ENCODE measurements around the gene PDS5A. TPM values are rescaled to one million over a fixed set of nuclear protein-coding genes. Genes with fewer than 3 reads are reported as not detected.

Gene PDS5A
- total and polyA plus RNA-seq, 9 of the 15 experiments (the other 6 are each of a cell fraction or from before 2014, with no cell fraction given): 16.4 to 85.4 (median 70.0) TPM

DNA sequence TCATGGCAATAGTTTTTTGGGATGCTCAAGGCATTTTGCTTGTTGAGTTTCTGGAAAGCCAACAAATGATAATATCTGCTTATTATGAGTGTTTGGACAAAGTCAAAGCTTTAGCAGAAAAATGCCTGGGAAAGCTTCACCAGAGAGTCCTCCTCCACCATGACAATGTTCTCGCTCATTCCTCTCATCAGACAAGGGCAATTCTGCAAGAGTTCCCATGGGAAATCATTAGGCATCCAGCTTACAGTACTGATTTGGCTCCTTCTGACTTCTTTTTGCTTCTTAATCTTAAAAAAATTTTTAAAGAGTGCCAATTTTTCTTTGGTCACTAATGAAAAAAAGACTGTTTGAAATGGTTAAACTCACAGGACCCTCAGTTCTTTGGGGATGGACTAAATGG, 143.4 kb downstream of the PDS5A start:
- no peak for FAIRE-seq
- no peak overlapping the region for H2AFZ ChIP-seq (ENCODE audit: low read depth, low read length)
- ChIA-PET POLR2A (interaction anchor here (1.1 kb wide), 1 partner anchor 10 kb away, joined by 3 read pairs; no protein-coding TSS in a partner anchor), CTCF (ENCODE audit: low intra/inter-chr PET ratio) (no interaction called here)
- whole genome bisulfite sequencing (ENCODE audit: insufficient coverage, low coverage, missing lambda C conversion rate): 86% methylated on average over 1 of the region's 1 CpG
- H3K4me3 ChIP-seq: no peak overlapping the region
- H3K9ac ChIP-seq (ENCODE audit: insufficient read depth in 1 of 2, low read depth in 2 of 2, low read length in 2 of 2): no peak overlapping the region
- no TSS peak for BruUV-seq (replicated peaks)
- ATAC-seq: no peak
- TF ChIP-seq TBL1XR1 (IDR thresholded peaks at IDR 0.05; ENCODE audit: low read length in 2 of 2) (no peak), ZNF239 (CRISPR knock-in tag; IDR thresholded peaks at IDR 0.05) (no peak), MYBL2 (IDR thresholded peaks at IDR 0.05; ENCODE audit: low read depth) (no peak), MYBL2 (CRISPR knock-in tag; IDR thresholded peaks at IDR 0.05; ENCODE audit: borderline replicate concordance) (no peak), STAG1 (CRISPR knock-in tag; IDR thresholded peaks at IDR 0.05; ENCODE audit: borderline replicate concordance) (no peak), MTA3 (IDR thresholded peaks at IDR 0.05; ENCODE audit: borderline replicate concordance) (no peak), EP300 (IDR thresholded peaks at IDR 0.05; ENCODE audit: low read length) (no peak), THRAP3 (IDR thresholded peaks at IDR 0.05; ENCODE audit: borderline replicate concordance) (no peak), KAT7 (CRISPR knock-in tag; IDR thresholded peaks at IDR 0.05; ENCODE audit: borderline replicate concordance) (no peak), SNIP1 (IDR thresholded peaks at IDR 0.05; ENCODE audit: low read depth) (no peak), ZNF431 (CRISPR knock-in tag; IDR thresholded peaks at IDR 0.05) (no peak), PHF21A (IDR thresholded peaks at IDR 0.05; ENCODE audit: borderline replicate concordance, low read depth) (no peak), ZC3H11A (IDR thresholded peaks at IDR 0.05; ENCODE audit: low read depth, low read length) (no peak), MTA1 (IDR thresholded peaks at IDR 0.05; ENCODE audit: borderline replicate concordance) (no peak)
- TF ChIP-seq, protein P1, sequence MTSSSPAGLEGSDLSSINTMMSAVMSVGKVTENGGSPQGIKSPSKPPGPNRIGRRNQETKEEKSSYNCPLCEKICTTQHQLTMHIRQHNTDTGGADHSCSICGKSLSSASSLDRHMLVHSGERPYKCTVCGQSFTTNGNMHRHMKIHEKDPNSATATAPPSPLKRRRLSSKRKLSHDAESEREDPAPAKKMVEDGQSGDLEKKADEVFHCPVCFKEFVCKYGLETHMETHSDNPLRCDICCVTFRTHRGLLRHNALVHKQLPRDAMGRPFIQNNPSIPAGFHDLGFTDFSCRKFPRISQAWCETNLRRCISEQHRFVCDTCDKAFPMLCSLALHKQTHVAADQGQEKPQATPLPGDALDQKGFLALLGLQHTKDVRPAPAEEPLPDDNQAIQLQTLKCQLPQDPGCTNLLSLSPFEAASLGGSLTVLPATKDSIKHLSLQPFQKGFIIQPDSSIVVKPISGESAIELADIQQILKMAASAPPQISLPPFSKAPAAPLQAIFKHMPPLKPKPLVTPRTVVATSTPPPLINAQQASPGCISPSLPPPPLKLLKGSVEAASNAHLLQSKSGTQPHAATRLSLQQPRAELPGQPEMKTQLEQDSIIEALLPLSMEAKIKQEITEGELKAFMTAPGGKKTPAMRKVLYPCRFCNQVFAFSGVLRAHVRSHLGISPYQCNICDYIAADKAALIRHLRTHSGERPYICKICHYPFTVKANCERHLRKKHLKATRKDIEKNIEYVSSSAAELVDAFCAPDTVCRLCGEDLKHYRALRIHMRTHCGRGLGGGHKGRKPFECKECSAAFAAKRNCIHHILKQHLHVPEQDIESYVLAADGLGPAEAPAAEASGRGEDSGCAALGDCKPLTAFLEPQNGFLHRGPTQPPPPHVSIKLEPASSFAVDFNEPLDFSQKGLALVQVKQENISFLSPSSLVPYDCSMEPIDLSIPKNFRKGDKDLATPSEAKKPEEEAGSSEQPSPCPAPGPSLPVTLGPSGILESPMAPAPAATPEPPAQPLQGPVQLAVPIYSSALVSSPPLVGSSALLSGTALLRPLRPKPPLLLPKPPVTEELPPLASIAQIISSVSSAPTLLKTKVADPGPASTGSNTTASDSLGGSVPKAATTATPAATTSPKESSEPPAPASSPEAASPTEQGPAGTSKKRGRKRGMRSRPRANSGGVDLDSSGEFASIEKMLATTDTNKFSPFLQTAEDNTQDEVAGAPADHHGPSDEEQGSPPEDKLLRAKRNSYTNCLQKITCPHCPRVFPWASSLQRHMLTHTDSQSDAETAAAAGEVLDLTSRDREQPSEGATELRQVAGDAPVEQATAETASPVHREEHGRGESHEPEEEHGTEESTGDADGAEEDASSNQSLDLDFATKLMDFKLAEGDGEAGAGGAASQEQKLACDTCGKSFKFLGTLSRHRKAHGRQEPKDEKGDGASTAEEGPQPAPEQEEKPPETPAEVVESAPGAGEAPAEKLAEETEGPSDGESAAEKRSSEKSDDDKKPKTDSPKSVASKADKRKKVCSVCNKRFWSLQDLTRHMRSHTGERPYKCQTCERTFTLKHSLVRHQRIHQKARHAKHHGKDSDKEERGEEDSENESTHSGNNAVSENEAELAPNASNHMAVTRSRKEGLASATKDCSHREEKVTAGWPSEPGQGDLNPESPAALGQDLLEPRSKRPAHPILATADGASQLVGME (CRISPR knock-in tag; IDR thresholded peaks at IDR 0.05): no peak
- peaks cover 75% of the 10 kb centered on the region for H3K36me3 ChIP-seq (ENCODE audit: control insufficient read depth, insufficient read depth, low read length)
- no peak overlapping the region for H3K27ac ChIP-seq (ENCODE audit: extremely low read depth, low read depth, low read length)
- no peak overlapping the region for H3K4me2 ChIP-seq (ENCODE audit: insufficient read depth, low read length)
- no peaks in the 10 kb centered on the region for H3K9me3 ChIP-seq (replicated peaks; ENCODE audit: control insufficient read depth, insufficient read depth, low read depth, low read length)
- no peaks in the 10 kb centered on the region for H3K4me1 ChIP-seq (replicated peaks in 1 of 2; ENCODE audit: control insufficient read depth in 2 of 2, insufficient read depth in 2 of 2, low read length in 2 of 2)
- H3K27me3 ChIP-seq (ENCODE audit: control insufficient read depth in 2 of 2, insufficient read depth in 2 of 2, low read length in 2 of 2): no peaks in the 10 kb centered on the region
- no peaks in the 10 kb centered on the region for H3K9me1 ChIP-seq (ENCODE audit: control insufficient read depth, insufficient read depth, low read length)
- no peaks in the 10 kb centered on the region for H3K79me2 ChIP-seq (ENCODE audit: control insufficient read depth, insufficient read depth, low read length)
- H4K20me1 ChIP-seq (replicated peaks; ENCODE audit: control insufficient read depth, insufficient read depth, low read length): no peaks in the 10 kb centered on the region
- in situ Hi-C loops (cut with MboI) (no loop called here), intact Hi-C loops (cut with micrococcal nuclease) (no loop called here)
- no peak for DNase-seq (ENCODE audit: extremely low read depth in 1 of 4, low spot score in 3 of 4)

All from K562 (cell line).